HG03575 (cell line): Measurements from ENCODE around the gene NLRC5.
A peak's percentile ranks its signal among the peaks of the same experiment; 100 is the strongest.
"Not testable (repeated sequence)": the region's sequence is repeated elsewhere in the genome, so short reads cannot be mapped to it uniquely, and the experiment has no call there.

Source experiments
- ATAC-seq: cut with Tn5 transposase; IDR thresholded peaks from one replicate; pipeline ENCODE4 v1.9.1; 2021; ENCODE audit not compliant: unreplicated experiment, insufficient number of reproducible peaks, low FRiP score; ENCODE audit errors: extremely low read depth

Gene NLRC5

GRCh38 chr16:56956756-56957155 is 32.6 kb upstream of the NLRC5 start:
- no peak for ATAC-seq

- ATAC-seq = no peak
Observed at GRCh38 chr16:56960681-56961281, 28.6 kb upstream of the NLRC5 start.

- no peak for ATAC-seq
Observed at GRCh38 chr16:56961386-56961785, 28.0 kb upstream of the NLRC5 start.

- no peak for ATAC-seq
Observed at GRCh38 chr16:56961851-56962281, 27.5 kb upstream of the NLRC5 start, which contains the start of gene CETP. Gene CETP, plus strand, starts transcription at chr16:56961950. Its CDS starts 30 bp downstream, at chr16:56961980.

GRCh38 chr16:56964243-56965148 is 24.9 kb upstream of the NLRC5 start:
- ATAC-seq = no peak

GRCh38 chr16:56965149-56966092 is 23.9 kb upstream of the NLRC5 start:
- no peak for ATAC-seq

GRCh38 chr16:56966093-56966475 is 23.3 kb upstream of the NLRC5 start:
- ATAC-seq = no peak

- ATAC-seq = no peak
Observed at GRCh38 chr16:56967733-56968132, 21.6 kb upstream of the NLRC5 start.

- ATAC-seq = no peak
Observed at GRCh38 chr16:56969769-56970168, 19.6 kb upstream of the NLRC5 start.

- peak; percentile 58 for ATAC-seq
Observed at GRCh38 chr16:56970934-56971767, 18.2 kb upstream of the NLRC5 start.

GRCh38 chr16:56971768-56972043 is 17.7 kb upstream of the NLRC5 start:
- ATAC-seq = no peak

- ATAC-seq = no peak
Observed at GRCh38 chr16:56972403-56973293, 16.7 kb upstream of the NLRC5 start.

GRCh38 chr16:56973294-56973689 is 16.1 kb upstream of the NLRC5 start:
- ATAC-seq = no peak

GRCh38 chr16:56973899-56974298 is 15.5 kb upstream of the NLRC5 start:
- not testable (repeated sequence) for ATAC-seq

- no peak for ATAC-seq
Observed at GRCh38 chr16:56974549-56975300, 14.6 kb upstream of the NLRC5 start.

- ATAC-seq = no peak
Observed at GRCh38 chr16:56975714-56976113, 13.6 kb upstream of the NLRC5 start.

GRCh38 chr16:56977216-56977615 is 12.1 kb upstream of the NLRC5 start:
- no peak for ATAC-seq
